Colon (tissue), 2 donors: Measurements from ENCODE around the gene UNC93B1.

Experiments used
- FAIRE-seq: peaks from 2 replicates; lab custom pipeline; 2012; peaks lifted over from hg19 to GRCh38; lab: Jason Lieb, UNC
- donor health status: control.
- donor health status: control.

Gene UNC93B1

GRCh38 chr11:68022531-68022930 lies 18.6 kb upstream of the UNC93B1 start:
- FAIRE-seq, result no peak

- FAIRE-seq, result no peak
These were observed 17.4 kb upstream of the UNC93B1 start for GRCh38 chr11:68021167-68021787.

- FAIRE-seq, result no peak
These were observed 16.7 kb upstream of the UNC93B1 start for GRCh38 chr11:68020575-68020974.

GRCh38 chr11:68019486-68019885 lies 15.6 kb upstream of the UNC93B1 start:
- FAIRE-seq, result no peak

GRCh38 chr11:68018730-68019190 lies 14.9 kb upstream of the UNC93B1 start:
- FAIRE-seq, result no peak

GRCh38 chr11:68017980-68018729 lies 14.3 kb upstream of the UNC93B1 start:
- FAIRE-seq, result no peak

GRCh38 chr11:68016904-68017817 lies 13.3 kb upstream of the UNC93B1 start:
- no peak for FAIRE-seq

GRCh38 chr11:68016161-68016903 lies 12.4 kb upstream of the UNC93B1 start:
- FAIRE-seq, result no peak

- FAIRE-seq, result no peak
These were observed 11.6 kb upstream of the UNC93B1 start for GRCh38 chr11:68015467-68015866.

GRCh38 chr11:68014947-68015447 lies 11.1 kb upstream of the UNC93B1 start:
- no peak for FAIRE-seq

GRCh38 chr11:68014157-68014946 lies 10.5 kb upstream of the UNC93B1 start:
- FAIRE-seq, result no peak

- FAIRE-seq, result no peak
These were observed 9.8 kb upstream of the UNC93B1 start for GRCh38 chr11:68013611-68014156.

- FAIRE-seq, result no peak
These were observed 9.1 kb upstream of the UNC93B1 start for GRCh38 chr11:68012843-68013610.

GRCh38 chr11:68012044-68012842 lies 8.3 kb upstream of the UNC93B1 start:
- no peak for FAIRE-seq

GRCh38 chr11:68011051-68011943 lies 7.4 kb upstream of the UNC93B1 start:
- FAIRE-seq, result no peak

- FAIRE-seq, result no peak
These were observed 6.5 kb upstream of the UNC93B1 start, which contains the start of gene ALDH3B1 for GRCh38 chr11:68010090-68011041. TSS of gene ALDH3B1 (plus strand) at chr11:68010327. CDS start at chr11:68015298, 4,971 bp downstream.
